Right renal pelvis (tissue), 4 donors: Measurements from ENCODE around the gene RETNLB. TPM values are rescaled to one million over a fixed set of nuclear protein-coding genes. Genes with fewer than 3 reads are reported as not detected.

Source experiments
- DNase-seq, 4 donors: peaks; one replicate each; pipeline ENCODE4 v3.0.0-alpha.2; 2013; ENCODE audit warnings: low read depth in 4 of 4, low spot score in 3 of 4, missing footprints in 1 of 4
- polyA plus RNA-seq, 4 donors: library from polyadenylated mRNA; unstranded; fragments of 120-200 nt; gene quantifications; one replicate each; pipeline ENCODE4 v1.2.1, GENCODE V29; 2013; ENCODE audit not compliant: insufficient read length in 4 of 4

RETNLB gene
- polyA plus RNA-seq = not detected

DNA sequence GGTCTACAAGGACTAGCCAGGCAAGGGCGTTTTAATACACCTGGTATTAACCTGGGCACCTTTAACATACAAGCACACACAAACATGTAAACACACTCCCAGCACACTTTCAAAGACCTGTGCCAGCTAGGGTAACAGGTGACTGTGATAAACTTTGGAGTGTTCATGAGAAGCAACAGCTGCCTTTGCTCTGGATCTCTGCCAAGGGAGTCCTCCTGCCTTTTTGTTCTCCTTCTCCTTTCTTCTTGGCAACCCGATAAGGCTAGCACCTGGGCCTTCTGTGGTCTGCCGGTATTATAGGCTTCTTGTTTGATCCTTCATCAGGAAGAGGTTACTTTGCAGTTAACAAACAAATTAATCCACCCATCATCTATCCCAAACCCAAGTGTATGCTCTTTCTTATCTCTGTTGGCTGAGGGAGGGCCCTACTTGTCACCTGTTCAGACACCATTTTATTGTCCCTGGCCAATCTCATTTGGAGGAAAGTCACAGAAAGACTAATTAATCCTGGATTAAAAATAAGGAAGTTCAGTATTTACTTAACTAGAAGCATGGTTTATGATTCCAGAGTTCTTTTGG lies at the start of gene RETNLB:
TSS of gene RETNLB (minus strand) at position 7 of the 579 bp plus-strand sequence. CDS start 225 bp downstream, outside the sequence.
- no peak for DNase-seq

DNA sequence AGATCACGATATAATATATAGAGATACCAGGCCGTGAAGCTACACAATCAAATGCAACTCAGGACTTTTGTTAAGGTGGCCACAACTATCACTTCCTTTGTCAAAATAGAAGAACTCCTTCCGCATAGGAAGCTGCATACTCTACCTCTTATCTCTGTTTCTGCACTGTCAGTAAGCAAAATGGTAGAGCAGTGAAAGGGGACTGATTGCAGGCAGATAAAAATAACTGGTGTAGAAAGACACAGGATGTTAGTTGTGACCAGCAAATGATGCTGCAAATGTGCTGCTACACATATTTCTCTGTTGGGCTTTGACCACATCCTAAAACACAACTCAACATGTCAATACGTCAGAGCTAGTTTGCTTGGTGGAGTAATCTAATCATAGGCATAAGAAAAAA lies 49.1 kb upstream of the RETNLB start:
- no peak for DNase-seq

DNA sequence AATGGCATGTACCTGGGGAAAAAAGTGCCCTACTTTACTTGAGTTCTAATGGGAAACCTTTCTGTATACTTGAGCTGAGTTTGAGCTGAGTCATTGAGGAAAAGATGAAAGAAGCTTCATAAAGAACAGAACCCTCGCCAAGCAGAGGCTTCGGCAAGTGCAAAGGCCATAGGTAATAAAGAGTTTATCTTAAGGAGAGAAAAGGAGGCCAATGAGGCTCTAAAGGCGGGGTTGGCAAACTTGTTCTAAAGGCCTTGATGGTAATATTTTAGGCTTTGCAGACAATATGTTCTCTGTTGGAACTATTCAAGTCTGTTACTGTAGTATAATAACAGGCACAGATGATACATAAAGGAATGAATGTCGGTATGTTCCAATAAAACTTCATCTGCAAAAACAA lies 47.8 kb upstream of the RETNLB start:
- no peak for DNase-seq

DNA sequence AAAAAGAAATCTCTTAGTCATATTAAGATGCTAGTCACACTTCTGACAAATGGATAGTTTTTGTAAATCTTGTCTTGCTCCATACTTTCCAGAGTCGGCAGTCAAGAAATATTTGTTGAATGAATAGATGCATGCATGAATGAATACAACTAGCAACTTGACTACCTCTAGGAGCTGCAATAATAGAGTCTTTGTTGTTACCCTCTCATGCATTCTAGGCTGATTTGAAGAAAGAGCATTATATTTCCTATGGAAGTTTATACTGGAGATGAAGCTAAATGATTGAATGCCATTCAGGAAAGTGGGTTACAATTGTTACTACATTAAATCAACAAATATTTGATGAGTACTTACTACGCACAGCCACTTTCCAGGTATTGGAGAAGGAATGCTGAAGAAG lies 47.2 kb upstream of the RETNLB start:
- peak in 1 of 4 donors; percentile 0 for DNase-seq

GRCh38 chr3:108791473-108791872 lies 34.3 kb upstream of the RETNLB start:
- DNase-seq = no peak

GRCh38 chr3:108780235-108780634 lies 23.0 kb upstream of the RETNLB start:
- no peak for DNase-seq

DNA sequence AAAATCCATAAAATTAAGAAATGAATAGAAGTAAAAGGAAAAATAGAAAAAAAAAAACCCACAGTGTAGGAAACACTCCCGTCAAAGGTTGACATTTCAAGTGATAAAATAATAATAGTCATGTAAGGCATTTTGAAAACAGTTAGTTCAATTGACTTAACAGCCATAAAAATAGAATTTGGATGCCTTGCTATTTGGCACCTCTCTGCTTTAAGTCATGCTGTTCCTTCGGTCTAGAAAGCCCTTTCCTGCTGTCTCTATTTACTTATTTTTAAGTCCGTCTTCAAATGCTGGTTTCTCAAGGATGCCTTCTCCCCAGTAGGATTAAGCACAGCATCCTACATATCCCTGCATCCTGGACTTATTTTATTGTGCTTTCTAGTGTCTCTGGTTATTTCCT lies 22.3 kb upstream of the RETNLB start:
- no peak for DNase-seq

GRCh38 chr3:108775649-108776048 lies 18.4 kb upstream of the RETNLB start:
- DNase-seq = no peak

DNA sequence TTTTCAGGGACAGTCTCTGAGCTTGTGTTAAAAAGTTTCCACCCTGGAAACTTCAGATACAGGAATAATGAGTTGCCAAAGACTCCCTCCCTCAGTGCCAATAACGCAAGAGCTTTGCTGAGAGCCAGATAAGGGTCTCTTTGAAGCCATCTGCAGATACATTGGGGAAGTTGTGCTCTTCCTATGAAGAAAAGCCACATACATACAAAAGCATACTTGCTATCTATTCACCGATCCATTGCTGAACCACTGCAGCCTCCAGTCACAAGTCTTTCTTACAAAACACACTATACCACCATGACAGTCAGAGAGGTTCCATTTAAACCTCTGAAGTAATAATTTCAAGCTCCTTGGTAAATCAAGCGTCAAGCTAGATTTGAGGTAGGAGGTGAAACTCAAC lies 10.0 kb upstream of the RETNLB start:
- no peak for DNase-seq

- DNase-seq = no peak
These were observed 1.5 kb downstream of the RETNLB start for GRCh38 chr3:108755686-108756085.

DNA sequence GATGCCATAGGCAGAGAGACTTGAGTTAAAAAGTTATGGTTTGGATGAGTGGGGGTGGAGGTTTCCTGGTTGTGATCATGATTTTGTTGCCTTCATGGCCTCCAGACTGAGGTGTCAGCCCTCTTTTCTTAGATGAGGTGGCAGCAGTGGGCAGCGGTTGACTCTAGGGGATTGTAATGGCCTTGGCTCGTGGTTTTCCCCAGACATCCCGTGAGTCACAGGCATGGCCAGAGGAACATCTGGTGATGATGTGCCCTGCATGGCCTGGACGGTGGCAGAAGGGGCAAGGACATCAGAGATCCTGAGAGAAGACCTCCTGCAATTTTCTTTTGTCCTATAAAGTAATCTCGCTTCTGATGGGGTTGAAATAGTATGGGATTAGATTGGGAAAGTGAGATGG lies 12.4 kb downstream of the RETNLB start:
- DNase-seq = no peak

- DNase-seq = no peak
These were observed 14.3 kb downstream of the RETNLB start for GRCh38 chr3:108742929-108743328.

DNA sequence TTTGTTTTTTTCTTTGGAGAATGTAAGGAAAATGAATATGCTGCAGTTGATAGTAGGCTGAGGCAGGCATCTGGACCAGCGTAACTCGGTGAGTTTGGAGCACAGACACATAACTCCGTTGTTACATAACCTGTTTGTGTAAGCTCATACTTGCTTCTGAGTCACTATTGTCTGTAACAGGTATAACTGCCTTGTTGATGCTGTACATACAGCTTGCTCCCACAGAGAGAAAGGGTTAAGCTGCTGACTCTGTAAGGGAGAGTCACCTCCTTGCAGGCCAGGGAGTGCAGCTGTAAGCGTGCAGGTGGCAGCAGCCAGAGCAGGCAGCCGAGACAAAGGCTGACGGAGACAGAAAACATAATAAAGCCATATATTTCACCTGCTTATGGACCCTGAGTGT lies 20.4 kb downstream of the RETNLB start:
- no peak for DNase-seq

GRCh38 chr3:108728934-108729333 lies 28.3 kb downstream of the RETNLB start:
- DNase-seq = no peak

GRCh38 chr3:108728105-108728504 lies 29.1 kb downstream of the RETNLB start:
- no peak for DNase-seq

- DNase-seq = no peak
These were observed 33.1 kb downstream of the RETNLB start for GRCh38 chr3:108724101-108724500.

DNA sequence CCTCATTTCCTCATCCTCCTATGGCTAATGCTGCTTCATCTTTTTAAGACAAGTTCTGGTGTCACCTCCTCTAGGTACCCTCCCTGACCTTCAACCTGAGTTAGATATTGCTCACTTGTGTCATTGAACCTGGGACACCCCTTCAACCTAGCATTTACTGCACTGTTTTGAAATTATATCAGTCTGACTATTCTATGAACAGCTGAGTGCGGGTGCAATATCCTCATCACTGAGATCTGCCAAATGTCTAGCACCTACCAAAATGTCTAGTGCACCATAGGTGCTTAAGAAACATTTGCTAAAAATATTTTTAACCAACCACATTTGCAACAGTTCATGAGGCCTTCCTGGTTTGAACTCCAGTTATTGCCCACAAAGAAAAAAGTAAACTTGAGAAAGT lies 34.5 kb downstream of the RETNLB start:
- DNase-seq = no peak

GRCh38 chr3:108719178-108719806 lies 37.9 kb downstream of the RETNLB start:
- DNase-seq = no peak

DNA sequence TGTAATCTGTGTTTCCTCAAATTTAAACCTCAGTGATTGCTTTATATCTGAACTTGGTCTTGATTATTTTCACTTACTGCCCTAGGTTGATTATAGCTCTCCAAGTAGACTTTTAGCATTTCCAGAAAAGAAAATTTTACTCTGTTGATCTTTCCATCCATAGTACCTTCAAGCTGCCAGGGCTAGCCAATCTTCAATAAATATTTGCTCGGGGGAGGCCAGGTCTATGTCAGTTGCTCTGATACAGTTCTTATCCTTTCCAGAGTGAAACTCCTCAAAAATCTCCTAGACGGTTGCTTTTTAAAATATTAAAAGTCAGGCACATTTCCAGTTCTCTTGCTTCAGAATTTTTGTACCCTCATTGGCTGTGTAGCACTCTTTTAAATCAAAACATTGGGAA lies 38.8 kb downstream of the RETNLB start:
- no peak for DNase-seq

- DNase-seq = no peak
These were observed 43.4 kb downstream of the RETNLB start for GRCh38 chr3:108713816-108714215.

GRCh38 chr3:108713009-108713516 lies 44.1 kb downstream of the RETNLB start:
- no peak for DNase-seq
